Spinal cord (tissue), 10 donors: ENCODE data around the gene DIP2C. TPM values are rescaled to one million over a fixed set of nuclear protein-coding genes. Genes with fewer than 3 reads are reported as not detected.
A peak's percentile ranks its signal among the peaks of the same experiment; 100 is the strongest.
"Not testable (repeated sequence)": the region's sequence is repeated elsewhere in the genome, so short reads cannot be mapped to it uniquely, and the experiment has no call there.

Experiments
- DNase-seq, 6 donors: peaks; one replicate each; pipeline versions ENCODE4 v3.0.0 to v3.0.0-alpha.2; 2013 to 2015; ENCODE audit warnings: low spot score in 6 of 6, low read depth in 4 of 6
- H3K27ac ChIP-seq: one replicate; pipeline ENCODE4 v1.5.1; 2013; ENCODE audit warnings: low read depth, low read length, control low read depth
- H3K27me3 ChIP-seq: one replicate; pipeline ENCODE4 v1.6.1; 2013; ENCODE audit warnings: low read length; ENCODE audit not compliant: control insufficient read depth, insufficient read depth
- H3K36me3 ChIP-seq: one replicate; pipeline ENCODE4 v1.6.1; 2013; ENCODE audit warnings: low read length; ENCODE audit not compliant: control insufficient read depth, insufficient read depth
- H3K4me1 ChIP-seq: one replicate; pipeline ENCODE4 v1.6.1; 2013; ENCODE audit warnings: low read length; ENCODE audit not compliant: control insufficient read depth, insufficient read depth
- H3K4me3 ChIP-seq: one replicate; pipeline ENCODE4 v1.5.1; 2013; ENCODE audit warnings: low read depth, low read length, control low read depth
- H3K9me3 ChIP-seq: one replicate; pipeline ENCODE4 v1.6.1; 2013; ENCODE audit warnings: low read length; ENCODE audit not compliant: control insufficient read depth, insufficient read depth
- WGBS: methylation state at CpG from one replicate; pipeline ENCODE4 v1.1.5; 2013; ENCODE audit warnings: missing lambda C conversion rate; ENCODE audit not compliant: insufficient coverage; 5-methylcytosine and 5-hydroxymethylcytosine counted together
- polyA plus RNA-seq, 2 donors: library from polyadenylated mRNA; unstranded; fragments of 120-200 nt; gene quantifications; one replicate each; pipeline ENCODE4 v1.2.1, GENCODE V29; 2013; ENCODE audit not compliant: insufficient read length in 2 of 2
- total RNA-seq, 2 donors: library from RNA; depleted of rRNA in 1 of 2; stranded (reverse); fragments of 120-200 nt in 1 of 2; fragments of >200 nt in 1 of 2; gene quantifications; one replicate each; pipeline versions ENCODE4 v1.2.3 to v1.2.4, GENCODE V29; 2013 to 2014
- donor health status: healthy.

DIP2C gene
- total and polyA plus RNA-seq, 4 donors = 15.4 to 36.3 (median 29.3) TPM

DNA sequence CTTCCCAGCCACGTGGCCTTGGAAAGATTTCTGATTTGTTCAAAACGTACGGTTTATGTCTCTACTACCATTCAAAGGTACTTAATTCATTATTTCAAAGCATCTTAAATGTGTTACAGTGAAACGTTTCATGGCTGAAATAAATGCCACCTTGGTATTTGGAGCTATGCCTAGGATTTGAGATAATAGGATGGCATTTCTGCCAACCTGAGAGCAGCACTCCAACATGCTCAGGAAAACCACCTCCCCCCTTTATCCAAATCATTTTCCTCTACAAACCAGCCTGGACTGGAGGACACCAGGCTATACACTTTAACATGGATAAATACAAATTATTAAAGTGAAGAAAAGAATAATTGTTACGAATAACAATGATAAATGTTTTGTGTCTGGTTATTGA is 293.4 kb downstream of the DIP2C start:
- no peak overlapping the region for H3K27ac ChIP-seq
- H3K27me3 ChIP-seq = no peaks in the 10 kb centered on the region
- DNase-seq = no peak
- no CpG with 5 or more reads among the region's 5 CpGs for WGBS
- no peaks in the 10 kb centered on the region for H3K9me3 ChIP-seq
- peaks cover 26% of the 10 kb centered on the region for H3K4me1 ChIP-seq
- no peak overlapping the region for H3K4me3 ChIP-seq
- peaks cover 27% of the 10 kb centered on the region for H3K36me3 ChIP-seq

DNA sequence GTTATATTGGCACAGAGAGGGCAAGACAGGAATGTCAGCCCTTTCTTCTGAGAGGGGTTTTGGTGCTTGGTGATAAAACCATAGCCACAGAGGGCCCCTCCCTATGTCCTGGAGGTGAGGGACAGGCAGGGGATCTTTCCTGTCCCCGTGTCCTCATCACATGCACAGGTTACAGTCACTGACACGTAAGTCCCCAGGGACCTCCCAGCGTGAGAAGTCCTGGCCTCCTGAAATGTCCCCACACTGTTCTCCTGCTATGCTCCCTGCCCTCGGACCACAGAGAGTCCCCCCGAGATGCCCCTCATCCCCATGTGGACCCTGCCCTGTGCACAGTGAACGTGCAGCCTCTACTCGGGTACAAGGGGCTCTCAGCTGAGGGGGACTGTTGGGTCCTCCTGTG is 293.8 kb downstream of the DIP2C start:
- Histone ChIP-seq H3K36me3 (peaks cover 30% of the 10 kb centered on the region), H3K4me1 (peaks cover 26% of the 10 kb centered on the region), H3K27me3 (no peaks in the 10 kb centered on the region), H3K27ac (peak overlapping the region; percentile 52), H3K9me3 (no peaks in the 10 kb centered on the region), H3K4me3 (no peak overlapping the region)
- WGBS = 96% methylated on average over 5 of the region's 7 CpGs
- DNase-seq = no peak

- 58% methylated on average over 20 of the region's 21 CpGs for WGBS
- not testable (repeated sequence) for H3K4me3 ChIP-seq, H3K9me3 ChIP-seq, H3K27me3 ChIP-seq
- Histone ChIP-seq H3K27ac (peak overlapping the region; percentile 57), H3K36me3 (peaks cover 40% of the 10 kb centered on the region), H3K4me1 (peaks cover 26% of the 10 kb centered on the region)
- peak in 3 of 6 donors; percentile 30 to 73 (median 51) for DNase-seq
These were observed 294.9 kb downstream of the DIP2C start for GRCh38 chr10:394439-395101.

DNA sequence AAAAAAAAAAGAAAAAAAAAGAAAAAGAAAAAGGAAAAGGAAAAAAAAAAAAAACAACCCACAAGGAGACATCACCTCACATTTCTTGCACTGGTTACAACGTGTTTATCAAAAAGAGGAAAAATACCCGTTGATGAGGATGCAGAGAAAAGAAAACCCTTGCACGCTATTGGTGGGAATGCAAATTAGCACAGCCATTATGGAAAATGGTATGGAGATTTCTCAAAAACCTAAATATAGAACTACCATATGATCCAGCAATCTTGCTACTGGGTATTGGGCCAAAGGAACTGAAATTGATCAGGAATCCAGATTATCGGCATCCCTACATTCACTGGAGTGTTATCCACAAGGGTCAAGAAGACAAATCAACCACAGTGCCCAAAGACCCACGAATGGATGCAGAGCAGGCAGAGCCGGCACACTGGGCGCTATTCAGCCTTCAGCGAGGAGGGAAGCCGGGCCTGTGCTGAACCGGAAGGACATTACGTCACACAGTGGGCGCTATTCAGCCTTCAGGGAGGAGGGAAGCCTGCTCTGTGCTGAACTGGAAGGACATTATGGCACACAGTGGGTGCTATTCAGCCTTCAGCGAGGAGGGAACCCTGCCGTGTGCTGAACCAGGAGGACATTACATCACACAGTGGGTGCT is 295.6 kb downstream of the DIP2C start:
- peaks cover 42% of the 10 kb centered on the region for H3K36me3 ChIP-seq
- H3K27me3 ChIP-seq = no peaks in the 10 kb centered on the region
- 85% methylated on average over 11 of the region's 14 CpGs for WGBS
- peak in 1 of 6 donors; percentile 71 for DNase-seq
- H3K4me3 ChIP-seq = no peak overlapping the region
- H3K27ac ChIP-seq = peak overlapping the region; percentile 57
- peaks cover 26% of the 10 kb centered on the region for H3K4me1 ChIP-seq
- no peaks in the 10 kb centered on the region for H3K9me3 ChIP-seq

- H3K36me3 ChIP-seq = peaks cover 46% of the 10 kb centered on the region
- H3K27ac ChIP-seq = no peak overlapping the region
- H3K9me3 ChIP-seq = no peaks in the 10 kb centered on the region
- WGBS = 91% methylated on average over 11 of the region's 13 CpGs
- no peaks in the 10 kb centered on the region for H3K27me3 ChIP-seq
- no peak overlapping the region for H3K4me3 ChIP-seq
- peaks cover 29% of the 10 kb centered on the region for H3K4me1 ChIP-seq
- DNase-seq = no peak
These were observed 296.2 kb downstream of the DIP2C start for GRCh38 chr10:393106-393745.

GRCh38 chr10:392705-393037 is 296.8 kb downstream of the DIP2C start:
- Histone ChIP-seq H3K9me3 (no peaks in the 10 kb centered on the region), H3K27ac (no peak overlapping the region), H3K36me3 (peaks cover 50% of the 10 kb centered on the region), H3K27me3 (no peaks in the 10 kb centered on the region), H3K4me1 (peaks cover 30% of the 10 kb centered on the region), H3K4me3 (no peak overlapping the region)
- 91% methylated on average over 21 of the region's 21 CpGs for WGBS
- DNase-seq = no peak

DNA sequence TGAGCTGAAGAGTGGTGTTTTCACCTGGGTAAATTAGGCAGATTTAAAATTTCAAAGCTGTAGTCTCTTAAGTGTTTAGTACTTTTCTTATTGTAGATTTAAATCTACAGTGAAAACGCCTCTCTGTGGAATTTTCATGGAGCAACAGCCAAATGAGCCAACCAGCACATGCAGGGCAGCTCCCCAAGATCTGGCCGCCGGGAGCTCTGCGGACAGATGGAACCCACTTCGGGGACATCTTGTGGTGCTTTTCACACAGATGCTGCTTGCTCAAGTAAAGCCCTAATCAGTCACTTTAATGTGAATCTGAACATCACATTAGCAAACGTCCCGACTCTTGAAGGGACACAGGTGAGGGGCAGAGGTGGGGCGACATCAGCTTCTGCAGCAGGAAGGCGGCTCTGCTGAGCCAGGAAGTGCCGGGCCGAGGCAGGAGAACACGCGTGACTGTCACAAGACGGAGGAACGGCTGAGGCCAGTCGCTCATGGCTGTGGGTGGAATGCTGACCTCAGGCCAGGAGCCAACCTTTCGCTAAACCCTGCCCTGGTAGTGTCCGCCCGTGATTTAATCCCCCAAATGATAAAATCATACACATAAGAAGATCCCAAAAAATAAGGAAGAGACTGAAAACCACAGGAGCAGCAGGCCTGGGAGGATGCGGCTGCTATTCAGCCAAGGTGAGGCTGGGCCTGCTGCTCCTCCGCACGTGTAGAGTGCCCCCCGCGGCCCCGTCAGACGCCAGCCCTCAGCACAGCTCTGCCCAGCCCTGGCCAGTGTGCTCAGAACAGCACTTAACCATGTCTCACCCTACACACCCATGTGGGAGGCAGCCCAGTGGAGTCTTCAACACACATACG is 297.4 kb downstream of the DIP2C start:
- Histone ChIP-seq H3K4me3 (no peak overlapping the region), H3K4me1 (peaks cover 30% of the 10 kb centered on the region), H3K9me3 (no peaks in the 10 kb centered on the region), H3K36me3 (peaks cover 51% of the 10 kb centered on the region), H3K27me3 (no peaks in the 10 kb centered on the region), H3K27ac (no peak overlapping the region)
- DNase-seq = peak in 2 of 6 donors; percentile 51 to 77
- 84% methylated on average over 27 of the region's 27 CpGs for WGBS

DNA sequence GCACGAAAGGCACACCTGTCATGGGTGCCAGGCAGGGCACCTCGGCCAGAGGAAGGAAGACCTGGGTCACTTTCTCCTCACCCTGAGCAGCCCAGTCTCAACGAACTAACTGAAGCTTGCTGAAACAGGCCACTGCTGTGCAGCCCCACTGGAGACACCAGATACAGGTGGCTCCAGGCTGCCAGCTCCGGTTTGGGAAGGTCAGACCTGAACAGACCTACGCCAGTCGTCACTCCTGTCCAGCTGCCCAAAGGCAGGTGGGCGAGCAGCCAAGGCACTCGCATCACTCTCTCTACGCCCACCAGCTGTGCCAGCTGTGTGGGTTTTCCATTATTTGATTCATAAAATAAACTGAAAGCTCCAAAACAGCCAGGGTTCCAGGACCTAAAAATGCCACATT is 298.2 kb downstream of the DIP2C start:
- no peaks in the 10 kb centered on the region for H3K9me3 ChIP-seq
- H3K27me3 ChIP-seq = no peaks in the 10 kb centered on the region
- H3K4me3 ChIP-seq = no peak overlapping the region
- H3K4me1 ChIP-seq = peaks cover 30% of the 10 kb centered on the region
- no peak overlapping the region for H3K27ac ChIP-seq
- 73% methylated on average over 9 of the region's 9 CpGs for WGBS
- no peak for DNase-seq
- peaks cover 57% of the 10 kb centered on the region for H3K36me3 ChIP-seq

DNA sequence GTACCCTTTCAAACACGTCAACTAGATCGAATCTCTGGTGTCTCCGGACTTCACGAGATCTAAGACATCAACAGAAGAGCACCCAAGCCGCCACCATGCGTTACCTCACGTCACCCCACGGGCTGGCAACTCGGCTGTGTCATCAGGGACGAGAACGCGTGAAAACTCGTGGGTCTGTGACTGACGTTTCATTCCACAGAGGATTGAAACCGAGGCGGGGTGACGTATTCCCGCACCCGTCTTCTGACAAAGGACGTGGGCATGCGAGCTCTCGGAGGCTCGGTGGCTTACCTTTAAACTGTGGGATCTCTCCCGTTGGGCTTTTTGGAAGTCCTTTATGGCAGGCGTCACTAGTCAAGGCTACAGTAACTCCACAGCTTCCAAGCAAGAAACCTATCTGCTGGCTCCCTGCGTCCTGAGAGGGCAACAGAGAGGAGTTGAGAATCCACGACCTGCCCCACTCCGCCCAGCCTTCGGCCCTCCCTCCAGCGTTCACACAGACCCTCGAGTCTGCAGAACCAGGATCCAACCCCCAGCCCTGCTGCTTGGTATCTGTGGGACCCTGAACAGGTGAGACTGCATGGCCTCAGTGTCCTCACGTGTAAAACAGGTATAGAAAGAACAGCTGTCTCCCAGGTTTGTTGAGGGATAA is 298.9 kb downstream of the DIP2C start:
- no peak overlapping the region for H3K4me3 ChIP-seq
- no peaks in the 10 kb centered on the region for H3K27me3 ChIP-seq
- H3K9me3 ChIP-seq = no peaks in the 10 kb centered on the region
- 95% methylated on average over 31 of the region's 32 CpGs for WGBS
- no peak for DNase-seq
- peaks cover 64% of the 10 kb centered on the region for H3K36me3 ChIP-seq
- H3K27ac ChIP-seq = no peak overlapping the region
- H3K4me1 ChIP-seq = peaks cover 27% of the 10 kb centered on the region
